Lung (tissue), 12 donors: ENCODE results near the gene POLDIP3. TPM values are rescaled to one million over a fixed set of nuclear protein-coding genes. Genes with fewer than 3 reads are reported as not detected.

ENCODE experiments used
- ATAC-seq: fragments of 200-7000 bp; cut with Tn5 transposase; one replicate; pipeline ENCODE4 v1.9.1; 2020; ENCODE audit warnings: moderate number of reproducible peaks; ENCODE audit not compliant: insufficient read depth, low FRiP score
- DNase-seq, 3 donors: peaks; one replicate each; pipeline ENCODE4 v3.0.0-alpha.2; 2013 to 2017
- H3K27ac ChIP-seq, 2 donors: one replicate each; pipeline ENCODE4 v1.5.1; 2013; ENCODE audit warnings: mild to moderate bottlenecking in 2 of 2, moderate library complexity in 2 of 2, control low read depth in 1 of 2, inconsistent platforms in 1 of 2, low read depth in 1 of 2, low read length in 1 of 2
- H3K27me3 ChIP-seq, 3 donors: one replicate each; pipeline ENCODE4 v1.5.1; 2013; ENCODE audit warnings: low read length in 2 of 3; ENCODE audit not compliant: control insufficient read depth in 3 of 3, insufficient read depth in 3 of 3
- H3K36me3 ChIP-seq, 4 donors: one replicate each; pipeline ENCODE4 v1.5.1; 2013; ENCODE audit warnings: low read length in 4 of 4, mild to moderate bottlenecking in 1 of 4, moderate library complexity in 1 of 4; ENCODE audit not compliant: control insufficient read depth in 4 of 4, insufficient read depth in 4 of 4
- H3K4me1 ChIP-seq, 5 donors: one replicate each; pipeline ENCODE4 v1.5.1; 2013; ENCODE audit warnings: low read length in 5 of 5, mild to moderate bottlenecking in 2 of 5, moderate library complexity in 1 of 5; ENCODE audit not compliant: control insufficient read depth in 5 of 5, insufficient read depth in 5 of 5
- H3K4me3 ChIP-seq: one replicate; pipeline ENCODE4 v1.5.1; 2013; ENCODE audit warnings: mild to moderate bottlenecking, control low read depth, moderate library complexity
- H3K9ac ChIP-seq, 2 donors: one replicate each; pipeline ENCODE4 v1.5.1; 2013; ENCODE audit warnings: low read length in 2 of 2, control low read depth in 1 of 2; ENCODE audit not compliant: insufficient read depth in 1 of 2
- H3K9me3 ChIP-seq, 4 donors: one replicate each; pipeline ENCODE4 v1.5.1; 2013; ENCODE audit warnings: low read length in 3 of 4, mild to moderate bottlenecking in 1 of 4, moderate library complexity in 1 of 4; ENCODE audit not compliant: control insufficient read depth in 4 of 4, insufficient read depth in 3 of 4
- WGBS, 2 donors: extraction: QIAGEN DNeasy Blood & Tissue Kit; methylation state at CpG; one replicate each; pipeline ENCODE4 v1.1.7; 2013; 5-methylcytosine and 5-hydroxymethylcytosine counted together
- polyA plus RNA-seq, 2 donors: library from polyadenylated mRNA; stranded (reverse); fragments of 200-250 nt; gene quantifications; one replicate each; pipeline ENCODE4 v1.2.1, GENCODE V29; 2013
- total RNA-seq, 2 donors: library from RNA; depleted of rRNA in 1 of 2; stranded (reverse); fragments of >200 nt in 1 of 2; gene quantifications; one replicate each; pipeline ENCODE4 v1.2.1, GENCODE V29; 2014 to 2021
- TF ChIP-seq, protein P1 (sequence below): IDR thresholded peaks from 2 replicates; pipeline ENCODE4 v1.5.1; 2012; ENCODE audit warnings: mild to moderate bottlenecking; ENCODE audit errors: control extremely low read depth, extremely low read depth
- donor health status: control.
- donor health status: control.
- donor health status: Bipolar disorder and iron deficiency.
- donor health status: healthy.
- donor health status: DM: yes; HTN: yes; CAD: no.

POLDIP3 gene
- total and polyA plus RNA-seq, 4 donors: 20.5 to 62.1 (median 42.7) TPM

DNA sequence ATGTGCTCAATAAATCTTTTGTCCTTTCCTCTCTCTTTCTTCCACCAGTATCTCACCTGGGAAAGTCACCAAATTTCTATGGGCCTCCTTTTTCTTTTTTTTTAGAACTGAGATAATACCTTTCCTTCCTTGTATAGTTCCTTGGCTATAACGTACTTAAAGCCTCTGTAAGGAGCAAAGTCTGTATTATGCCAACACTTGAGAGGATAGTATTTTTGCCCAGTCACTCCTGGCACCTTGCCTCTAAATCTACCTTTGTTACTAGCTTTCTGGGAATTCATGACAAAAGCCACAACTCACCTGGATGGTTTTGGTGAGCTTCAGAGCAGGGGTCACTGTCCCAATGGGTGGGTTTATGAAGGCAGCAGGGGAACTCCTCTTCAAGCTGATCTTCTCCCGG, 12.2 kb downstream of the POLDIP3 start:
- TF ChIP-seq, protein P1, sequence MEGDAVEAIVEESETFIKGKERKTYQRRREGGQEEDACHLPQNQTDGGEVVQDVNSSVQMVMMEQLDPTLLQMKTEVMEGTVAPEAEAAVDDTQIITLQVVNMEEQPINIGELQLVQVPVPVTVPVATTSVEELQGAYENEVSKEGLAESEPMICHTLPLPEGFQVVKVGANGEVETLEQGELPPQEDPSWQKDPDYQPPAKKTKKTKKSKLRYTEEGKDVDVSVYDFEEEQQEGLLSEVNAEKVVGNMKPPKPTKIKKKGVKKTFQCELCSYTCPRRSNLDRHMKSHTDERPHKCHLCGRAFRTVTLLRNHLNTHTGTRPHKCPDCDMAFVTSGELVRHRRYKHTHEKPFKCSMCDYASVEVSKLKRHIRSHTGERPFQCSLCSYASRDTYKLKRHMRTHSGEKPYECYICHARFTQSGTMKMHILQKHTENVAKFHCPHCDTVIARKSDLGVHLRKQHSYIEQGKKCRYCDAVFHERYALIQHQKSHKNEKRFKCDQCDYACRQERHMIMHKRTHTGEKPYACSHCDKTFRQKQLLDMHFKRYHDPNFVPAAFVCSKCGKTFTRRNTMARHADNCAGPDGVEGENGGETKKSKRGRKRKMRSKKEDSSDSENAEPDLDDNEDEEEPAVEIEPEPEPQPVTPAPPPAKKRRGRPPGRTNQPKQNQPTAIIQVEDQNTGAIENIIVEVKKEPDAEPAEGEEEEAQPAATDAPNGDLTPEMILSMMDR: no peak
- Histone ChIP-seq H3K4me3 (no peak overlapping the region), H3K9ac (no peak overlapping the region), H3K9me3 (peaks cover 0 to 2% (median 0%) of the 10 kb centered on the region in 4 donors), H3K4me1 (peaks cover 4 to 16% (median 8%) of the 10 kb centered on the region in 5 donors), H3K27ac (peak overlapping the region in 1 of 2 donors; percentile 67), H3K36me3 (peaks cover 20 to 43% (median 35%) of the 10 kb centered on the region in 4 donors), H3K27me3 (no peaks in the 10 kb centered on the region)
- DNase-seq: no peak
- no peak for ATAC-seq
- WGBS, 2 donors: 67 to 88% methylated on average over 2 of the region's 2 CpGs

DNA sequence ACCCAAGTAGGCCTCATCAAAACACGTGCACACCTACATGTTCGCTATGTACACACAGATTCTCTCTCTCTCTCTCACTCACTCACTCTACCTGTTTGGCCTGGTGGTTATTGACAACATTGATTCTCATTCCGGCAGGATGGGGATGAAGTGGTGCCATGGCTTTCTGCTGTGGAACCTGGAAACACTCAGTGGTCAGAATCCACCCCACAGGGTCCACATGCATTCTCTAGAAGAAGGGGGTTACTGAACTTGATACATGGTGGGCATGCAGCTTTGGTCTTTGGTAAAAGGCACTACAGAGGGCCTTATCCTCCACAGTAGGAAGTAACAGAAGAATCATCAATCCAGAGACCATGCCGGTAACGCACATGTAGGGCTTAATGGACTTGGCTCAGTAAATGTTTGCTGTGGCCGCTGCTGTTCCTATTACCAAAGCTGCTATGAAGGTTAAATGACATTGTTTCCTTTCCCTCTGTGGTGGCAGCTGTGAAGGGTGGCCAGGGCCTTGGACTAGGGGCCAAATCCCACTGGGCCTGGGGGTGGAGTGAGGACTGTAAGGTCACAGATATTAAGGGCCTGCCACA, 12.7 kb downstream of the POLDIP3 start:
- peak overlapping the region in 1 of 2 donors; percentile 55 for H3K27ac ChIP-seq
- 79 to 95% methylated on average over 6 of the region's 6 CpGs for WGBS, 2 donors
- peaks cover 4 to 16% (median 8%) of the 10 kb centered on the region in 5 donors for H3K4me1 ChIP-seq

DNA sequence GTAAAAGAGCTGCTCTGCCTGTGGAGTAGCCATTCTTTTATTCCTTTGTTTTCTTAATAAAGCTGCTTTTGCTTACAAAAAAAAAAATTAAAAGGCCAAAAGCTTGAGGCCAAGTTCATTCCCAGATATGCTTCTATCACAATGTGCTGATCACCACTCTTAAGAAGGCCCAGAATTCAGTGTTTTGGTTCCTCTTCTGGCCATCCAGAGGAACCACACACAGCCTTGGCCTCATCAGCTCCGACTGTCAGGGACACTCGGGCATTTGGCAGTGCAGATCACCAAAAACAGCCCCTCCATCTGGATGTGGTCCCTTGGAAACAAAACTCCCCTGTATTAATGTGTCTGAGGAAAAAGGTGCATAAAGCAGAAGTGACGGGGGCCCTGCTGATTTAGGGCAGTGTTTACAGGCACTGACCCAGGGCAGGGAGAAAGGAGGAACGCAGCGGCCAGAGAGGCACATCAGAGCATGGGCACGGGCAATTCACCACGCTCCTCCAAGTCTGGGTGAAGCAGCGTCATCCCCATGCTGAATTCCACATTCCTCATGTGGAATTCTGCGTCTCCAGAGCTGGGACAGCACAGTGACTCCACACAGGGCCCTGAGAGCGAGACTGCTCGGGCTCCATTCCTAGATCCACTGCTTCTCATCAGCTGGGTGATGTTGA, 17.7 kb downstream of the POLDIP3 start:
- no peaks in the 10 kb centered on the region for H3K9me3 ChIP-seq
- H3K4me1 ChIP-seq: peaks cover 0 to 7% (median 4%) of the 10 kb centered on the region in 5 donors
- TF ChIP-seq, protein P1: no peak
- H3K36me3 ChIP-seq: peaks cover 33 to 75% (median 63%) of the 10 kb centered on the region in 4 donors
- 92% methylated on average over 11 of the region's 11 CpGs for WGBS, 2 donors
- ATAC-seq (no peak), DNase-seq (no peak)
- H3K27me3 ChIP-seq: no peaks in the 10 kb centered on the region
- H3K9ac ChIP-seq: no peak overlapping the region
- peak overlapping the region in 1 of 2 donors; percentile 62 for H3K27ac ChIP-seq
- no peak overlapping the region for H3K4me3 ChIP-seq

More for the DNA sequence above, 12.7 kb downstream of the POLDIP3 start:
- peaks cover 20 to 48% (median 40%) of the 10 kb centered on the region in 4 donors for H3K36me3 ChIP-seq
- no peak for DNase-seq
- no peak overlapping the region for H3K4me3 ChIP-seq
- ATAC-seq: no peak
- H3K9ac ChIP-seq: no peak overlapping the region
- H3K9me3 ChIP-seq: peaks cover 0 to 2% (median 0%) of the 10 kb centered on the region in 4 donors
- no peaks in the 10 kb centered on the region for H3K27me3 ChIP-seq
- TF ChIP-seq, protein P1: no peak
